ENCODE results near the gene ABCB10.
A peak's percentile ranks its signal among the peaks of the same experiment; 100 is the strongest.

ABCB10 gene

GRCh38 chr1:229557913-229558414, 543 bp downstream of the ABCB10 start:
- H2BK5ac ChIP-seq (ENCODE audit: low read length), result peak overlapping the region; percentile 92
- peaks cover 0 to 6% of the 10 kb centered on the region in 2 donors for H3K36me3 ChIP-seq (replicated peaks in 1 of 2; ENCODE audit: control insufficient read depth in 2 of 2, insufficient read depth in 2 of 2, low read length in 2 of 2)
- H3K23ac ChIP-seq (ENCODE audit: low read depth, low read length, poor library complexity), result no peak overlapping the region
- no CpG with 5 or more reads among the region's 59 CpGs for WGBS, 2 donors (ENCODE audit: extremely low coverage in 2 of 2, insufficient read length in 2 of 2, insufficient replicate concordance in 1 of 2)
- H2AK5ac ChIP-seq (ENCODE audit: low read depth, low read length), result no peak overlapping the region
- peak overlapping the region; percentile 82 for H3K9ac ChIP-seq (ENCODE audit: low read depth, low read length, poor library complexity)
- no peak overlapping the region for H2BK12ac ChIP-seq (ENCODE audit: low read length)
- H4K91ac ChIP-seq (ENCODE audit: low read depth, low read length, poor library complexity), result no peak overlapping the region
- H3K4ac ChIP-seq (ENCODE audit: low read length), result no peak overlapping the region
- H2BK15ac ChIP-seq (ENCODE audit: low read length), result no peak overlapping the region
- H3K79me1 ChIP-seq (ENCODE audit: low read depth, low read length), result no peaks in the 10 kb centered on the region
- peak overlapping the region; percentile 89 for H3K27ac ChIP-seq (replicated peaks; ENCODE audit: low read length)
- H3K4me2 ChIP-seq (ENCODE audit: insufficient read depth, low read length, poor library complexity, severe bottlenecking), result peak overlapping the region; percentile 59
- H3K18ac ChIP-seq (ENCODE audit: low read length), result peak overlapping the region; percentile 96
- peaks cover 3 to 14% of the 10 kb centered on the region in 2 donors for H3K4me1 ChIP-seq (ENCODE audit: control insufficient read depth in 2 of 2, insufficient read depth in 1 of 2, low read depth in 1 of 2, low read length in 2 of 2)
- H3K4me3 ChIP-seq (ENCODE audit: low read length in 2 of 2), result peak overlapping the region; percentile 76 to 96
- DNase-seq (ENCODE audit: low spot score), result peak; percentile 33
- H3K27me3 ChIP-seq (ENCODE audit: control insufficient read depth in 3 of 3, insufficient read depth in 3 of 3, low read depth in 1 of 3, low read length in 3 of 3), result no peaks in the 10 kb centered on the region
- H3K14ac ChIP-seq (ENCODE audit: low read length), result no peak overlapping the region
- no peaks in the 10 kb centered on the region for H3K9me3 ChIP-seq (replicated peaks in 1 of 2; ENCODE audit: control insufficient read depth in 2 of 2, insufficient read depth in 1 of 2, low read depth in 1 of 2, low read length in 2 of 2)
- H2AFZ ChIP-seq (ENCODE audit: low read length), result peak overlapping the region; percentile 89
- no peak overlapping the region for H2BK120ac ChIP-seq (ENCODE audit: low read depth, low read length)
- H4K8ac ChIP-seq (ENCODE audit: low read depth, low read length), result no peak overlapping the region

GRCh38 chr1:229557200-229557850, 1.2 kb downstream of the ABCB10 start:
- peak overlapping the region; percentile 76 to 96 for H3K4me3 ChIP-seq (ENCODE audit: low read length in 2 of 2)
- H3K36me3 ChIP-seq (replicated peaks in 1 of 2; ENCODE audit: control insufficient read depth in 2 of 2, insufficient read depth in 2 of 2, low read length in 2 of 2), result peaks cover 0 to 6% of the 10 kb centered on the region in 2 donors
- no peak overlapping the region for H2BK15ac ChIP-seq (ENCODE audit: low read length)
- no peak overlapping the region for H2AK5ac ChIP-seq (ENCODE audit: low read depth, low read length)
- H3K4me2 ChIP-seq (ENCODE audit: insufficient read depth, low read length, poor library complexity, severe bottlenecking), result peak overlapping the region; percentile 59
- H3K4me1 ChIP-seq (ENCODE audit: control insufficient read depth in 2 of 2, insufficient read depth in 1 of 2, low read depth in 1 of 2, low read length in 2 of 2), result peaks cover 1 to 18% of the 10 kb centered on the region in 2 donors
- H2BK12ac ChIP-seq (ENCODE audit: low read length), result no peak overlapping the region
- no CpG with 5 or more reads among the region's 5 CpGs for whole genome bisulfite sequencing, 2 donors (ENCODE audit: extremely low coverage in 2 of 2, insufficient read length in 2 of 2, insufficient replicate concordance in 1 of 2)
- H3K27me3 ChIP-seq (ENCODE audit: control insufficient read depth in 3 of 3, insufficient read depth in 3 of 3, low read depth in 1 of 3, low read length in 3 of 3), result no peaks in the 10 kb centered on the region
- no peaks in the 10 kb centered on the region for H3K9me3 ChIP-seq (replicated peaks in 1 of 2; ENCODE audit: control insufficient read depth in 2 of 2, insufficient read depth in 1 of 2, low read depth in 1 of 2, low read length in 2 of 2)
- H3K4ac ChIP-seq (ENCODE audit: low read length), result no peak overlapping the region
- no peak overlapping the region for H2BK120ac ChIP-seq (ENCODE audit: low read depth, low read length)
- no peaks in the 10 kb centered on the region for H3K79me1 ChIP-seq (ENCODE audit: low read depth, low read length)
- no peak overlapping the region for H2BK5ac ChIP-seq (ENCODE audit: low read length)
- peak overlapping the region; percentile 89 for H2AFZ ChIP-seq (ENCODE audit: low read length)
- peak overlapping the region; percentile 82 for H3K9ac ChIP-seq (ENCODE audit: low read depth, low read length, poor library complexity)
- H3K23ac ChIP-seq (ENCODE audit: low read depth, low read length, poor library complexity), result no peak overlapping the region
- DNase-seq (ENCODE audit: low spot score), result no peak
- H4K91ac ChIP-seq (ENCODE audit: low read depth, low read length, poor library complexity), result no peak overlapping the region
- no peak overlapping the region for H3K14ac ChIP-seq (ENCODE audit: low read length)
- no peak overlapping the region for H4K8ac ChIP-seq (ENCODE audit: low read depth, low read length)
- no peak overlapping the region for H3K27ac ChIP-seq (replicated peaks; ENCODE audit: low read length)
- H3K18ac ChIP-seq (ENCODE audit: low read length), result no peak overlapping the region

- H3K14ac ChIP-seq (ENCODE audit: low read length), result no peak overlapping the region
- H3K27ac ChIP-seq (replicated peaks; ENCODE audit: low read length), result no peak overlapping the region
- H3K18ac ChIP-seq (ENCODE audit: low read length), result no peak overlapping the region
- H3K9ac ChIP-seq (ENCODE audit: low read depth, low read length, poor library complexity), result no peak overlapping the region
- peaks cover 1 to 19% of the 10 kb centered on the region in 2 donors for H3K4me1 ChIP-seq (ENCODE audit: control insufficient read depth in 2 of 2, insufficient read depth in 1 of 2, low read depth in 1 of 2, low read length in 2 of 2)
- no peak overlapping the region for H2BK5ac ChIP-seq (ENCODE audit: low read length)
- H2AK5ac ChIP-seq (ENCODE audit: low read depth, low read length), result no peak overlapping the region
- H3K4ac ChIP-seq (ENCODE audit: low read length), result no peak overlapping the region
- H4K91ac ChIP-seq (ENCODE audit: low read depth, low read length, poor library complexity), result no peak overlapping the region
- no peak overlapping the region for H2AFZ ChIP-seq (ENCODE audit: low read length)
- no peak for DNase-seq (ENCODE audit: low spot score)
- no peaks in the 10 kb centered on the region for H3K27me3 ChIP-seq (ENCODE audit: control insufficient read depth in 3 of 3, insufficient read depth in 3 of 3, low read depth in 1 of 3, low read length in 3 of 3)
- H3K4me3 ChIP-seq (ENCODE audit: low read length in 2 of 2), result no peak overlapping the region
- no peak overlapping the region for H2BK120ac ChIP-seq (ENCODE audit: low read depth, low read length)
- H3K9me3 ChIP-seq (replicated peaks in 1 of 2; ENCODE audit: control insufficient read depth in 2 of 2, insufficient read depth in 1 of 2, low read depth in 1 of 2, low read length in 2 of 2), result no peaks in the 10 kb centered on the region
- no peaks in the 10 kb centered on the region for H3K79me1 ChIP-seq (ENCODE audit: low read depth, low read length)
- no peak overlapping the region for H3K4me2 ChIP-seq (ENCODE audit: insufficient read depth, low read length, poor library complexity, severe bottlenecking)
- no peak overlapping the region for H3K23ac ChIP-seq (ENCODE audit: low read depth, low read length, poor library complexity)
- no CpG with 5 or more reads among the region's 10 CpGs for WGBS, 2 donors (ENCODE audit: extremely low coverage in 2 of 2, insufficient read length in 2 of 2, insufficient replicate concordance in 1 of 2)
- H3K36me3 ChIP-seq (replicated peaks in 1 of 2; ENCODE audit: control insufficient read depth in 2 of 2, insufficient read depth in 2 of 2, low read length in 2 of 2), result peaks cover 0 to 6% of the 10 kb centered on the region in 2 donors
- no peak overlapping the region for H2BK15ac ChIP-seq (ENCODE audit: low read length)
- no peak overlapping the region for H2BK12ac ChIP-seq (ENCODE audit: low read length)
- no peak overlapping the region for H4K8ac ChIP-seq (ENCODE audit: low read depth, low read length)
Measured at GRCh38 chr1:229554886-229555621, 3.5 kb downstream of the ABCB10 start.

- WGBS, 2 donors (ENCODE audit: extremely low coverage in 2 of 2, insufficient read length in 2 of 2, insufficient replicate concordance in 1 of 2), result no CpG with 5 or more reads among the region's 7 CpGs
- Histone ChIP-seq H3K18ac (ENCODE audit: low read length) (no peak overlapping the region), H3K4ac (ENCODE audit: low read length) (no peak overlapping the region), H3K4me3 (ENCODE audit: low read length in 2 of 2) (no peak overlapping the region), H3K36me3 (replicated peaks in 1 of 2; ENCODE audit: control insufficient read depth in 2 of 2, insufficient read depth in 2 of 2, low read length in 2 of 2) (peaks cover 3 to 17% of the 10 kb centered on the region in 2 donors), H2BK120ac (ENCODE audit: low read depth, low read length) (no peak overlapping the region), H2BK12ac (ENCODE audit: low read length) (no peak overlapping the region), H3K9me3 (replicated peaks in 1 of 2; ENCODE audit: control insufficient read depth in 2 of 2, insufficient read depth in 1 of 2, low read depth in 1 of 2, low read length in 2 of 2) (no peaks in the 10 kb centered on the region), H4K91ac (ENCODE audit: low read depth, low read length, poor library complexity) (no peak overlapping the region), H2BK15ac (ENCODE audit: low read length) (no peak overlapping the region), H2AK5ac (ENCODE audit: low read depth, low read length) (no peak overlapping the region), H3K9ac (ENCODE audit: low read depth, low read length, poor library complexity) (no peak overlapping the region), H3K27me3 (ENCODE audit: control insufficient read depth in 3 of 3, insufficient read depth in 3 of 3, low read depth in 1 of 3, low read length in 3 of 3) (no peaks in the 10 kb centered on the region), H3K4me2 (ENCODE audit: insufficient read depth, low read length, poor library complexity, severe bottlenecking) (no peak overlapping the region), H3K79me1 (ENCODE audit: low read depth, low read length) (no peaks in the 10 kb centered on the region), H3K4me1 (ENCODE audit: control insufficient read depth in 2 of 2, insufficient read depth in 1 of 2, low read depth in 1 of 2, low read length in 2 of 2) (peaks cover 1 to 19% of the 10 kb centered on the region in 2 donors), H3K27ac (replicated peaks; ENCODE audit: low read length) (no peak overlapping the region), H3K23ac (ENCODE audit: low read depth, low read length, poor library complexity) (no peak overlapping the region), H3K14ac (ENCODE audit: low read length) (no peak overlapping the region), H2BK5ac (ENCODE audit: low read length) (no peak overlapping the region), H4K8ac (ENCODE audit: low read depth, low read length) (no peak overlapping the region), H2AFZ (ENCODE audit: low read length) (no peak overlapping the region)
- DNase-seq (ENCODE audit: low spot score), result no peak
Measured at GRCh38 chr1:229553621-229554130, 4.8 kb downstream of the ABCB10 start.

Data from neuronal stem cell (in vitro differentiated cells).